Hindlimb muscle (tissue), 1 donor: ENCODE results near the gene CLEC3B. TPM values are rescaled to one million over a fixed set of nuclear protein-coding genes. Genes with fewer than 3 reads are reported as not detected.
"Not testable (repeated sequence)": the region's sequence is repeated elsewhere in the genome, so short reads cannot be mapped to it uniquely, and the experiment has no call there.

Source experiments
- DNase-seq: peaks from one replicate; pipeline ENCODE4 v3.0.0-alpha.2; 2013
- polyA plus RNA-seq: library from polyadenylated mRNA; unstranded; fragments of 120-200 nt; gene quantifications from one replicate; pipeline ENCODE4 v1.2.1, GENCODE V29; 2013; ENCODE audit not compliant: insufficient read length

CLEC3B gene
- polyA plus RNA-seq, 1 donor, result 126 TPM

- no peak for DNase-seq
Observed at GRCh38 chr3:45071075-45071474, 45.0 kb downstream of the CLEC3B start.

GRCh38 chr3:45075821-45076625, 49.9 kb downstream of the CLEC3B start:
- no peak for DNase-seq

GRCh38 chr3:45078256-45078655, 52.2 kb downstream of the CLEC3B start:
- not testable (repeated sequence) for DNase-seq

- no peak for DNase-seq
Observed at GRCh38 chr3:45078910-45079522, 52.9 kb downstream of the CLEC3B start.

- DNase-seq, result no peak
Observed at GRCh38 chr3:45079715-45080114, 53.6 kb downstream of the CLEC3B start.

GRCh38 chr3:45080824-45081223, 54.7 kb downstream of the CLEC3B start:
- DNase-seq, result no peak

- DNase-seq, result no peak
Observed at GRCh38 chr3:45081506-45082141, 55.5 kb downstream of the CLEC3B start.

GRCh38 chr3:45082142-45082538, 56.0 kb downstream of the CLEC3B start:
- DNase-seq, result no peak

- no peak for DNase-seq
Observed at GRCh38 chr3:45083023-45083422, 56.9 kb downstream of the CLEC3B start.

- DNase-seq, result no peak
Observed at GRCh38 chr3:45084361-45084760, 58.3 kb downstream of the CLEC3B start.

- no peak for DNase-seq
Observed at GRCh38 chr3:45084820-45085816, 59.0 kb downstream of the CLEC3B start.

Other genes with a start within 250 kb of the CLEC3B start
- 13.7 TPM for gene TMEM42, start 164.4 kb upstream of the CLEC3B start, polyA plus RNA-seq
- not detected for gene TGM4, start 151.7 kb upstream of the CLEC3B start, polyA plus RNA-seq
- 41.0 TPM for gene ZDHHC3, start 50.1 kb upstream of the CLEC3B start, polyA plus RNA-seq
- 42.1 TPM for gene EXOSC7, start 50.1 kb upstream of the CLEC3B start, polyA plus RNA-seq
- gene CDCP1, start 120.1 kb downstream of the CLEC3B start, polyA plus RNA-seq, result 0.34 TPM
- gene TMEM158, start 200.0 kb downstream of the CLEC3B start, polyA plus RNA-seq, result 1.2 TPM